Sciatic nerve (tissue), 2 donors: ENCODE data around the gene ANKRD60. TPM values are rescaled to one million over a fixed set of nuclear protein-coding genes. Genes with fewer than 3 reads are reported as not detected.

Experiments used
- ATAC-seq: fragments of 200-7000 bp; cut with Tn5 transposase; one replicate; pipeline ENCODE4 v1.9.1; 2020; ENCODE audit warnings: mild to moderate bottlenecking, moderate library complexity
- DNase-seq: peaks from one replicate; pipeline ENCODE4 v3.0.0-alpha.2; 2020; ENCODE audit warnings: low spot score
- intact Hi-C: fragments of 100-400 bp; cut with DNase I; formaldehyde crosslinking; loops from one replicate; pipeline ENCODE4 v1.14.2; 2022
- total RNA-seq: library from RNA; stranded (reverse); fragmentation: NEBNext Ultra II Directional; extraction: Animal tissue kit (Norgen Biotek cat#: 25700); gene quantifications from one replicate; pipeline ENCODE4 v1.2.1, GENCODE V29; 2021
- donor health status: DM: no; HTN: no; CAD: no.
- donor health status: DM: no; HTN: no; CAD: no.

ANKRD60 gene
- total RNA-seq, 1 donor from 2014 or later: not detected

DNA sequence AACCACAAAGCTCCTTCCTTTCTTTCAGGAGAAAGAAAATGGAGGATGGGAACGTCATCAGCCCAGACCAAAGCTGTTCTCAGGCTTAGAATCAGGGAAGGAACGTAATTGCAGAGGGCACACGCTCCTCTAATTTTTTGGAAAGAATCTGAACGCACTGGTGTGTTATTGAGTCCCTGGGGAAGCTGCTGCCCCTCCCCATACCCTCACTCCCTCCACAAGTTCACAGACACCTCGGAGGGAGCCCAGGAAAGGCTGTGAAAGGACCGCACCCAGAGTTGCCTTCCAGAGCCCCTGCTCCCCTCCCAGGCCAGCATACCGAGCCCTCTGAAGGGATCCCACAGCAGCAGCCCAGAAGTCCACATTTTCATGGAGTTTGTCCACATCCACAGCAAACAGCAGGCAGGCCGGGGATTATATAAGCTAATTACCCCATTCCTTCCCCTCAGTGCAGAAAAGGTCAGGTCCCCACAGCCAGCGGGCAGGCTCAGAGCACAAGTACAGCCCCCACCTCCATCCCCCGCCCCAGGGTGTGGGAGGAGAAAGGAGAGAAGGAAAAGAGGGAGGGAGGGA is 53.7 kb downstream of the ANKRD60 start:
- ATAC-seq (peak; percentile 89), DNase-seq (peak; percentile 84)
- intact Hi-C loops: no loop called here

DNA sequence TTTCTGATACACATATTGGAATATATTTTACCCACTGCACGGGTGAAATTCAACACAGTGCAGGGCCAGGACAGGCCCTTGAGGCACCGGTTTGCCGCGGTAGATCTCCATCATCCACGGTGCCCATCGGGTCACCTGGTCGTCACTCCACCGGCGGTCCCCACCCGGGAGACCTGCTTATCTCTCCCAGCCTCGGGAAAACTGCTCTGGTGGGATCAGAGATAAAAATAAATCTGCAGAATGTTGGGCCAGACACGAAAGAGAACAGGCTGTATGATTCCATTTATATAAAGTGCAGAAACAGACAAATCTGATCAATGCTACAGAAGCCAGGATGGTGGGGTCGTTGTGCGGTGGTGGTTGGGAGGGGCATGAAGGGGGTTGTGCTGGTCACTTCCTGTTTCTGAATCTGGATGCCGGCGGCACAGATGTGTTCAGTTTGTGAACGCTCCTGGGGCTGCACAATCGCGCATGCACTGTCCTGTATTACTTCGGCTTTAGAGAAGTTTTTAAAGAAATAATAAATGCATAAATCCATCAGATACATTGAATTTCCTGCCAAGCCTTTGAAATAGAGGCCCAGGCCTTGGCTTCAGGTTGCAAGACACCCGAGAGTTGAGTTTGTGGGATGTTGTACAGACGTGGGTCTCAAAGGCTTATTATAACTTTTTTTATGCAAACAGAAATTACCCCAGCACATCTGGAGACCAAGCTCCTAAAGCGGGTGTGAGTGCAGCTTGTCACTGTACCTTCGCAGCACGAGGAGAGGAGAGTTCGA is 54.3 kb downstream of the ANKRD60 start:
- intact Hi-C loops: no loop called here
- no peak for DNase-seq
- ATAC-seq: peak; percentile 49

DNA sequence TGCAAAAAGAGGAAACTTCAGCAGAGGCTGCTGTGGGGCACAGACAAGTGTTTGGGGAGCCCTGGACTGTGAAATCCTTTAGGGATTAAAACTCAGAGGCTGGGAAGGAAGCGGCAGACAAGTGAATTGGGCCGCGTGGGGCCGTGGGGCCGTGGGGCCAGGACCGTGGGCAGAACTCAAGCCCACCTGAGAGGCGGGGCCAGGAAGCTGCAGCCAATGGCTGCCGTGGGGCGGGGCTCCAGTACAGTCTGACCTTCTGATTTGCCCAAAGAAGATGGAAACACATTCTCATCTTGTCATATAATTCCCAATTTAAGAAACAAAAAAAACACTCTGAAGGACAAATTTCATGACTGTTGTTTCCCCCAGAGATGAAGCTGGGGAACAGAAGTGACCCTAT is 55.4 kb downstream of the ANKRD60 start:
- DNase-seq (no peak), ATAC-seq (no peak)
- intact Hi-C loops: no loop called here

DNA sequence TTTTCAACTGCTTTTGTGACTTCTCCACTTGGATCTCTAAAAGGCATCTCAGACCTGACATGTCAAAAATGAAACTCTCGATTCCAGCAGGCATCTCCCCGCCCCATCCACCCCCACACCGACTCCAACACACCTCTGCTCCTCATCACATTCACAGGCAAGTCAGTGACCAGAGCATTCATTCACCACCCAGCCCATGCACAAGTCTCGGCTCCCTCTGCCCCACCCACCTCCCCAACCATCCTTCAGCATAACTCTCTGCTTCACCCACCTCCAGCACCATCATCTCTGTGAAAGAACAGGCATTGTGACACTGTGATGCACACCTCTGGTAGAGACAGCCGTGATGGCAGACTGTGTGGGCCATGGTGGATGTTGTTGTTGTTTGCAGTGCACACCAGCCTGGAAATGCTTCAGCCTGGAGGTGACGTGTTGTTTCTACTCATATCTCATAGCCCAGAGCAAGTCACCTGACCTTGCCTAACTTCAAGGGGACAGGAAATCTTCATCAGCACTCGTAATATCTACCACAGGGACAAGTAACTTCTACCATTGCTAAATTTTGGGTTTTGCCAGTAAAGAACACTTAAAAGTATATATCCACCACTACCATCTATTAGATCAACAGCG is 56.5 kb downstream of the ANKRD60 start:
- intact Hi-C loops: no loop called here
- ATAC-seq (no peak), DNase-seq (no peak)

DNA sequence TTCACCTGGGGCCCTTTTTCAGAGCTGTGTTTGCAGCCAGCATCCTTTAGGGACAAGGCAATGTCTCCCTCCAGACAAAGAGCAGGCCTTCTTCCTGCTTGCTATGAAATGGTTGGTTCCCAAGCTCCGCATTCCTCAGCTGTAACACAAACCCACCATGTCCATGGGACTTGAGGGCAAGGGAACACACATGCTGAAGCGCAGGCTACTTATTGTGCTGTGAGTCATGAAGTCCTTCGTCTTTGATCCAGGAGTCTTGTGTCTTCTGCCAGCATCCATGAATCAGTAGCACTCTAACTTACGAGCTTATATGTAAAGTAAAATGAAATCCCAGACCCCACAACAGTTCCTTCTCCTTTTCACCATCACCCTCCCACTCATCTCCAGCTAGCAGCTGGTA is 59.0 kb downstream of the ANKRD60 start:
- no peak for DNase-seq
- intact Hi-C loops: no loop called here
- ATAC-seq: no peak

DNA sequence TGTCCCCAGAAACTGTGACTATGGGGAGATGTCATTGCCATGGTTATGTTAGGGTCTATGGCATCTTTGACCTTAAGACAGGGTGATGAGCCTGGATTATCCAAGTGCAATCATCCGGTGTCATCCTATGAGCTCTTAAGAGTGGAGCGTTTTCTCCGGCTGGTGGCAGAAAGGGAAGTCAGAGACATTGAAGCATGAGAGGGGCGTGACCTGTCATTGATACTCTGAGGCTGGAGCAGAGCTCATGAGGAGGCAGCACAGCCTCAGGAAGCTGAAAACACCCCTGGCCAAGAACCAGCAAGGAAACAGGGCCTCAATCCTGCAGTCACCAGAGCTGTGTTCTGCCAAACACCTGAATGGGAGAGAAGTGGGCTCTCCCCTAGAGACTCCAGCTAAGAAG is 59.6 kb downstream of the ANKRD60 start:
- ATAC-seq: no peak
- DNase-seq: no peak
- intact Hi-C loops: no loop called here

DNA sequence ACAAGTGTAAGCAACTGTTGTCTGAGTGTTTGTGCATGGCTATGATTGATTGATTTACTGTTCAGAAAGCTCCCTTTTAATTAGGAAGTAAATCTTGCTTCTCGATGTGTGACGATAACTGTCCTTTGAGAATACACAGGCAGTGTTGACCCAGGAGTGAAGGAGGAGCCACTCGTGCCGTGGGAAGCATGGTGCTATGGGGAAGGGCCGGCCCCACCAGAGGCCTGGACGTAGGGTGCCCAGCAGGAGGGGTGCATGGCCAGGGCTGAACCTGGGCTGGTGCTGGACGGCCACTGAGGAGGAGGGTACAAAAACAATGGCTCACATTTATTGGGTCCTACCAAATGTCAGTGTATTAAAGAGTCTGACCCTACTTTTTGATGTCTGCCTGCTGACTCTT is 60.7 kb downstream of the ANKRD60 start:
- ATAC-seq (no peak), DNase-seq (no peak)
- intact Hi-C loops: no loop called here

Other genes with a start within 250 kb of the ANKRD60 start
- gene RAB22A, start 81.1 kb upstream of the ANKRD60 start, total RNA-seq: 27.1 TPM
- gene VAPB, start 160.6 kb upstream of the ANKRD60 start, total RNA-seq: 51.1 TPM